OCI-LY7 (cell line): ENCODE results near the gene SCTR. TPM values are rescaled to one million over a fixed set of nuclear protein-coding genes. Genes with fewer than 3 reads are reported as not detected.

Experiments used
- BruUV-seq: library from RNA; stranded (reverse); fragments of 400-500 nt; replicated peaks from 2 replicates; lab custom pipeline; 2021; lab: Mats Ljungman, UMichigan
- CTCF ChIA-PET: fragments of 300-600 bp; sonication (Branson Sonifier 250); formaldehyde crosslinking; loops from one replicate; lab custom pipeline; 2022; ENCODE audit warnings: antibody characterized with exemption; ENCODE audit not compliant: unreplicated experiment; lab: Charles Lee
- POLR2A ChIA-PET: fragments of 300-600 bp; sonication (Branson Sonifier 250); formaldehyde crosslinking; loops from one replicate; lab custom pipeline; 2022; ENCODE audit warnings: antibody characterized with exemption; lab: Charles Lee
- DNase-seq: peaks from one replicate; pipeline ENCODE4 v3.0.0-alpha.2; 2015; ENCODE audit warnings: low spot score
- H2AFZ ChIP-seq: fragments of 200-600 bp; sonication (generic), shearing (Covaris generic); 2 replicates; pipeline ENCODE4 v1.6.1; 2014; ENCODE audit warnings: mild to moderate bottlenecking, antibody characterized with exemption, low read length, moderate library complexity
- H3K27ac ChIP-seq: fragments of 200-600 bp; sonication (generic); 2 replicates; pipeline ENCODE4 v1.5.1; 2014; ENCODE audit warnings: mixed run types, low read depth, mild to moderate bottlenecking, moderate library complexity, low read length, inconsistent platforms; ENCODE audit not compliant: poor library complexity, severe bottlenecking
- H3K36me3 ChIP-seq: fragments of 200-600 bp; sonication (generic); 2 replicates; pipeline ENCODE4 v1.6.1; 2014; ENCODE audit warnings: mild to moderate bottlenecking, antibody characterized with exemption, low read length, moderate library complexity, mixed read lengths; ENCODE audit not compliant: insufficient read depth
- H3K4me1 ChIP-seq: fragments of 200-600 bp; sonication (generic); 2 replicates; pipeline ENCODE4 v1.5.1; 2014; ENCODE audit warnings: mild to moderate bottlenecking, low read length; ENCODE audit not compliant: insufficient read depth, poor library complexity, severe bottlenecking
- H3K4me2 ChIP-seq: fragments of 200-600 bp; sonication (generic); 2 replicates; pipeline ENCODE4 v1.6.1; 2014; ENCODE audit warnings: mild to moderate bottlenecking, low read length
- H3K4me3 ChIP-seq: fragments of 200-600 bp; sonication (generic); 2 replicates; pipeline ENCODE4 v1.5.1; 2014; ENCODE audit warnings: mild to moderate bottlenecking, low read depth, low read length; ENCODE audit not compliant: poor library complexity, severe bottlenecking
- H3K79me2 ChIP-seq: fragments of 200-600 bp; sonication (generic); 2 replicates; pipeline ENCODE4 v1.6.1; 2016; ENCODE audit warnings: low read depth, mild to moderate bottlenecking, low read length, moderate library complexity, mixed read lengths; ENCODE audit not compliant: insufficient read depth
- H3K9me2 ChIP-seq: fragments of 200-600 bp; sonication (generic); 2 replicates; pipeline ENCODE4 v1.6.1; 2016; ENCODE audit warnings: mild to moderate bottlenecking, low read length, mixed read lengths; ENCODE audit not compliant: insufficient read depth
- H3K9me3 ChIP-seq: fragments of 200-600 bp; sonication (generic); 2 replicates; pipeline ENCODE4 v1.6.1; 2014; ENCODE audit warnings: mild to moderate bottlenecking, mixed run types, low read length, mixed read lengths
- H4K20me1 ChIP-seq: fragments of 200-600 bp; sonication (generic); 2 replicates; pipeline ENCODE4 v1.6.1; 2014; ENCODE audit warnings: mild to moderate bottlenecking, antibody characterized with exemption, low read length, moderate library complexity, mixed read lengths; ENCODE audit not compliant: insufficient read depth
- EZH2phosphoT487 ChIP-seq: fragments of 200-600 bp; sonication (generic); IDR thresholded peaks from 2 replicates; pipeline ENCODE4 v1.6.1; 2018; ENCODE audit warnings: low read depth, borderline replicate concordance, mild to moderate bottlenecking, mixed run types, antibody characterized with exemption, low read length, moderate library complexity, mixed read lengths
- intact Hi-C: fragments of 100-400 bp; cut with micrococcal nuclease; formaldehyde crosslinking; loops from one replicate; pipeline ENCODE4 v1.10.0; 2022; ENCODE audit not compliant: unreplicated experiment
- total RNA-seq, 2 experiments: library from RNA; depleted of rRNA in 1 of 2; stranded (reverse); fragments of >200 nt in 1 of 2; shearing (Covaris generic) in 1 of 2; gene quantifications; 2 replicates each; pipeline ENCODE4 v1.2.3, GENCODE V29; 2014 to 2022
- TF ChIP-seq, protein P1 (sequence below): fragments of 200-600 bp; sonication (generic); conservative IDR thresholded peaks from 2 replicates; pipeline ENCODE4 v1.5.1; 2014; ENCODE audit warnings: mild to moderate bottlenecking, antibody characterized with exemption, low read length, moderate library complexity, mixed read lengths

The SCTR gene
- total RNA-seq, 2 experiments from 2014 or later, result not detected

DNA sequence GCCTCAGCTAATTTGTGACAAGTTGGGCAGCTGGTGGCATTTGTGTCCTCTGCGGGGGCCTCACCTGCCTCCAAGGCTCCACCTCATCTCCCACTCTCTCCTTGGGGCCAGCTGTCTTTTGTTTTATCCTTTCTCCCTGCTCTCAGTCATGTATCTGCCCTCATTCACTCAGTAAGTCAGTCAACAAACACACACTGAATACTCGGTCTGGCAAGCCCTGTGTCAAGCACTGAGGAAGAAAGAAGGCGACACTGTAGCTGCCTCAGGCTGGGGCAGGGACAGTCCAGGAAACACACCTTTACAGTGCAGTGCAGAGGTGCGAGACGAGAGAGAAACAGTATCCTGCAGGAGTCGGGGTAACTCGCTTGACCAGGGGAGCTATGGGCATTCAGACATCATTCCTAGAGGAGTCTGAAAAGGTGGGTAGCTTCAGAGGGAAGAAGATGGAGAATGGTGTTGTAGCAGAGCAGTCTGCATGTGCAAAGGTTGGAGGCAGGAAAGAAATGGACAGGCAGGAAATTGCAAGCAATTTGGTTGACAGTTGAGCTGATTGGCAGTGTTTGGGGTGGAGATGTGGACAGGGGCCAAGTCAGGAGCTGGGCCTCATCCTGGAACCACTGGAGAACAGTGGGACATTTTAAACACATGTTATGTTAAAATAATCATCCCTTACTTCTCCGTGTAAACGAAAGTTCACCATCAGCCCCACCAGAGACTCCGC is 34.9 kb downstream of the SCTR start:
- Histone ChIP-seq H2AFZ (no peak overlapping the region), H3K36me3 (no peaks in the 10 kb centered on the region), H4K20me1 (no peaks in the 10 kb centered on the region), H3K27ac (no peak overlapping the region), H3K79me2 (no peaks in the 10 kb centered on the region), H3K4me1 (peaks cover 9% of the 10 kb centered on the region), H3K4me2 (no peak overlapping the region), H3K9me3 (no peaks in the 10 kb centered on the region), H3K4me3 (no peak overlapping the region), H3K9me2 (no peaks in the 10 kb centered on the region)
- no peak for TF ChIP-seq EZH2phosphoT487
- TF ChIP-seq, protein P1, sequence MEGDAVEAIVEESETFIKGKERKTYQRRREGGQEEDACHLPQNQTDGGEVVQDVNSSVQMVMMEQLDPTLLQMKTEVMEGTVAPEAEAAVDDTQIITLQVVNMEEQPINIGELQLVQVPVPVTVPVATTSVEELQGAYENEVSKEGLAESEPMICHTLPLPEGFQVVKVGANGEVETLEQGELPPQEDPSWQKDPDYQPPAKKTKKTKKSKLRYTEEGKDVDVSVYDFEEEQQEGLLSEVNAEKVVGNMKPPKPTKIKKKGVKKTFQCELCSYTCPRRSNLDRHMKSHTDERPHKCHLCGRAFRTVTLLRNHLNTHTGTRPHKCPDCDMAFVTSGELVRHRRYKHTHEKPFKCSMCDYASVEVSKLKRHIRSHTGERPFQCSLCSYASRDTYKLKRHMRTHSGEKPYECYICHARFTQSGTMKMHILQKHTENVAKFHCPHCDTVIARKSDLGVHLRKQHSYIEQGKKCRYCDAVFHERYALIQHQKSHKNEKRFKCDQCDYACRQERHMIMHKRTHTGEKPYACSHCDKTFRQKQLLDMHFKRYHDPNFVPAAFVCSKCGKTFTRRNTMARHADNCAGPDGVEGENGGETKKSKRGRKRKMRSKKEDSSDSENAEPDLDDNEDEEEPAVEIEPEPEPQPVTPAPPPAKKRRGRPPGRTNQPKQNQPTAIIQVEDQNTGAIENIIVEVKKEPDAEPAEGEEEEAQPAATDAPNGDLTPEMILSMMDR, result no peak
- ChIA-PET POLR2A (interaction anchor here (0.8 kb wide), 2 partner anchors 14 to 210 kb away, joined by 3 read pairs; no protein-coding TSS in a partner anchor), CTCF (interaction anchor here (1.1 kb wide), 1 partner anchor 10 kb away, joined by 3 read pairs; no protein-coding TSS in a partner anchor)
- intact Hi-C loops, result no loop called here
- no TSS peak for BruUV-seq
- DNase-seq, result no peak

DNA sequence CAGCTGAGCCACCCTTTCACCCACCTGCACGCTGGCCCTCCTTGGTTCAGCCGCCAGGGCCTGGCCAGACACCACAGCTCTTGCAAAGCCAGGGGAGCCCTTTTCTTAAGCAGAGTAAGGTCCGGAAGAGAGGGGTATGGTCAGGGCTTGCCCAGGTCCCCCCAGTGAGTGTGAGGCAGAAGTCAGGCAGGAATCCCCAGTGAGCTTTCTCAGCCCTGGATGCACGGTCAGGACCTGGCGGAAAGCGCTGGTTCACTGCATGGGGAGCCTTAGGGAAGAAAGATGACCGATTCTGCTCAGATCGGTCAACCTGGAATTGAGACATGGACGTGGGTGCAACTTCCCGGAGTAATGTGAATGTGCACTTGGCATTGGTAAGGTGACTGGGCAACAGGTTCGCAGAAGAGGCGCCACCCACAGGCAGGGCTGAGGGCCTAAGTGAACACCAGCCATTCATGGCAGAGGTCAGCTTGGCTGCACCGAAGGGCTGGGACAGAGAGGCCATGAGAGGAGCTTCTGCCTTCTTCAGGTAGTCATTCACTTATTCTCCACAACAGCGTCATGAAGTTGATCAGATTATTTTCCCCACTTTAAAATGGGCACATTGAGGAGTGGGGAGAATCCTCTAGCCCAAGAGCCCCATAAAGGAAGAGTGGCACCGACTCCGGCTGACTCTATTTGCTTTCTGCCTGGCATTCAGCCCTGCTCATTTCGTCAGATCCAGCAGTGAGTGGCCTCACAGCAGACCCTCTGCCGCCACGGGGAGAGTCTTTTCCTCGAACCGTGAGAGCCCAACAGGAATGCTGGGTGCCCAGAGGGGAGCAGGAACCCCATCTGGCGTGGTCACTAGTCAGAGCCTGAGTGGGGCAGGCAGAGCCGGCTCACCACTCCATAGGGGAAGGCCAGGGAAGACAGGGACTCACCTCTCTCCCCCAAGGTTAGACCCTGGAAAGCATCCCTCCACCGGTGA is 35.8 kb downstream of the SCTR start:
- DNase-seq, result no peak
- no peaks in the 10 kb centered on the region for H4K20me1 ChIP-seq
- H3K36me3 ChIP-seq, result no peaks in the 10 kb centered on the region
- H3K4me3 ChIP-seq, result no peak overlapping the region
- no peaks in the 10 kb centered on the region for H3K79me2 ChIP-seq
- no peaks in the 10 kb centered on the region for H3K9me3 ChIP-seq
- no peak overlapping the region for H2AFZ ChIP-seq
- BruUV-seq, result no TSS peak
- no peak overlapping the region for H3K27ac ChIP-seq
- POLR2A ChIA-PET, result interaction anchor here (0.8 kb wide), 1 partner anchor 13 kb away, joined by 3 read pairs; no protein-coding TSS in a partner anchor
- CTCF ChIA-PET, result interaction anchor here (1.1 kb wide), 1 partner anchor 9 kb away, joined by 3 read pairs; no protein-coding TSS in a partner anchor
- TF ChIP-seq, protein P1, result peak; percentile 48
- no peak for TF ChIP-seq EZH2phosphoT487
- H3K4me1 ChIP-seq, result peaks cover 9% of the 10 kb centered on the region
- intact Hi-C loops, result no loop called here
- no peaks in the 10 kb centered on the region for H3K9me2 ChIP-seq
- peak overlapping the region; percentile 20; the same call in 1 of the 2 replicates for H3K4me2 ChIP-seq
